Erythroblast (primary cell): Measurements from ENCODE around the gene CUX1.

Source experiments
- GATA1 ChIP-seq: IDR thresholded peaks from 2 replicates; pipeline ENCODE4 v1.6.1; 2011; ENCODE audit warnings: low read depth, mild to moderate bottlenecking, control low read depth, low read length, moderate library complexity
- POLR2A ChIP-seq: IDR thresholded peaks from 2 replicates; pipeline ENCODE4 v1.6.1; 2011; ENCODE audit warnings: mild to moderate bottlenecking, low read length

- no peak for TF ChIP-seq POLR2A
- no peak for TF ChIP-seq GATA1
Observed at GRCh38 chr7:102284399-102284798, 467.0 kb downstream of the CUX1 start.
